ENCODE data around the gene SYT14.

DNA sequence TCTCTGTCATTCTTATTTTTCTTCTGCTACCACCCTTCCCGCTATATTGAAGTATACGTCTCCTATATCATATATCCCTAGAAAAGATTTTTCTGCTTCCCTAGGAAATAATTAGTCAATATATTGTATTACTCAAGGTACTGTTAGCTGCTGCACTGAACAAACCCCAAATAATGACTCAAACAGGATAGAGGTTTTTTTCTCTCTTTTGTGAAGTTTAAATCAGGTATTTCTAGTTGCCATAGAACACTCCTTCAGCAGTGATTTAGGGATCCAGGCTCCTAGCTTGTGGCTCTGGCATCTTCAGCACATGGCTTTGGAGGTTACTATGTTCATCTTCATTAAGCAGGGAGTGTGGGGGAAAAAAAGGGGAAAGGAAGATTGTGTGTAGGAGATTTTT lies 18.1 kb downstream of the SYT14 start:
- no peak for TF ChIP-seq CEBPB (IDR thresholded peaks at IDR 0.05)
- TF ChIP-seq, protein P1, sequence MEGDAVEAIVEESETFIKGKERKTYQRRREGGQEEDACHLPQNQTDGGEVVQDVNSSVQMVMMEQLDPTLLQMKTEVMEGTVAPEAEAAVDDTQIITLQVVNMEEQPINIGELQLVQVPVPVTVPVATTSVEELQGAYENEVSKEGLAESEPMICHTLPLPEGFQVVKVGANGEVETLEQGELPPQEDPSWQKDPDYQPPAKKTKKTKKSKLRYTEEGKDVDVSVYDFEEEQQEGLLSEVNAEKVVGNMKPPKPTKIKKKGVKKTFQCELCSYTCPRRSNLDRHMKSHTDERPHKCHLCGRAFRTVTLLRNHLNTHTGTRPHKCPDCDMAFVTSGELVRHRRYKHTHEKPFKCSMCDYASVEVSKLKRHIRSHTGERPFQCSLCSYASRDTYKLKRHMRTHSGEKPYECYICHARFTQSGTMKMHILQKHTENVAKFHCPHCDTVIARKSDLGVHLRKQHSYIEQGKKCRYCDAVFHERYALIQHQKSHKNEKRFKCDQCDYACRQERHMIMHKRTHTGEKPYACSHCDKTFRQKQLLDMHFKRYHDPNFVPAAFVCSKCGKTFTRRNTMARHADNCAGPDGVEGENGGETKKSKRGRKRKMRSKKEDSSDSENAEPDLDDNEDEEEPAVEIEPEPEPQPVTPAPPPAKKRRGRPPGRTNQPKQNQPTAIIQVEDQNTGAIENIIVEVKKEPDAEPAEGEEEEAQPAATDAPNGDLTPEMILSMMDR (IDR thresholded peaks at IDR 0.05) = no peak
